GM19035 (cell line): Measurements from ENCODE around the gene ELK4.

ENCODE experiments used
- ATAC-seq: cut with Tn5 transposase; IDR thresholded peaks from one replicate; pipeline ENCODE4 v1.9.1; 2021; ENCODE audit not compliant: unreplicated experiment

ELK4 gene

DNA sequence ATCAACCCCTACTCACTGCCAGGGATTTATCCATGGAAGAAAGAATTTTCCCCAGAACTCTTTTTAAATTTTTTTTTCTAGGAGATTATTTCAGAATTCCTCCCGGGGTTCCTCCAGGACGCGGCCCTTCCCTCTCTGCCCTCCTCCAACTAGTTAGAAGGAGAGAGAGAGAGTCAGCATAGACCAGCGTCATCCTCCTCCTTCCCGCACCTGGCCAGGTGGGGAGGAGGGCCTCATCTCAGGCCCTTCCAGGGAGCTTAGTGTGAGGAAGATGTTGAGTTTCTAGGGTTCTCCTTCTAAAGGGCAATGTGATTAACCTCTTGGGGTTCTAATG, 63.7 kb downstream of the ELK4 start:
- no peak for ATAC-seq

DNA sequence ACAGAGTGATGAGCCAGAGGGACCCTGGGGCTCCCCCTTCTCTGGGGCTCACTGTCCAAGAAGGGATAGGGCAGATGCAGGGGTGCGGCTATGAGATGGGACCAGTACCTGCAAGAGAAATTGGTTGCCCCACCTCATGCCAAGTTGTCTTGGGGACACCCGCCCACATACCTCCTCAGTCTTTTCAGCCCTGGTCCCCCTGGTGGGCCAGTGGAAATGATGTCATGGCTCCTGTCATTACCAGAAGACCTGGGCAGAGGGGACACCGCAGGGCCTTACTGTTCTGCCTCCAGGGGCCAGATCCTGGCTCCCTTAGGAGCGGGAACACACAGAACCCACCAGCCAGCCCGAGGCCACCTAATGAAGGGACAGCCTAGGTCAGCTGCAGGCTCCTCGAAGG, 64.1 kb downstream of the ELK4 start:
- no peak for ATAC-seq

- ATAC-seq: no peak
These were observed 66.0 kb downstream of the ELK4 start for GRCh38 chr1:205565799-205566198.

DNA sequence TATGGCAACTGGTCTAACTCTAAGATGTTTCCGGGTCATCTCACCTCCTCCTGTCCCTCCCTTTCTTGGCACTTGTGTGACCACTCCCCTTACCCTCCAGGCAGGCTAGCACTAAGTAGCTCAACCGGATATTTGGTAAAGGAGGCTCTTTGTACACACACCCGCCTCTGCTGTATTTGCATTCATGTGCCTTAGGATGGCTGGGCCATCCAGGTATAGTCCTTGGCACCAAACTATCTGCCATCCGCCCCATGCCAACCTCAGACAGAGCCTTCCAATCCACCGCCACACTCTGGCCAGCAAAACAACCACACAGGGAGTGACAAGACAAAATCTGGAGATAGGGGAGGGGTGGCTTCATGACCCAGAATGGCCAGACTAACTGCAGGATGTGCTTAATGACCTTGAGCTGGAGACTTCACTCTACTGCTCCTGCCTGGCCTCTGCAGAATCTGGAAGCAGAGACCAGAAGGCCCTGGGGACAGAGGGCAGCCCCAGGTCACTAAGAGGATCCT, 67.8 kb downstream of the ELK4 start:
- ATAC-seq: no peak

- ATAC-seq: no peak
These were observed 70.2 kb downstream of the ELK4 start for GRCh38 chr1:205561501-205562203.
